ENCODE measurements around the gene KANSL1. TPM values are rescaled to one million over a fixed set of nuclear protein-coding genes. Genes with fewer than 3 reads are reported as not detected.
A peak's percentile ranks its signal among the peaks of the same experiment; 100 is the strongest.

The KANSL1 gene
- total and polyA plus RNA-seq, 2 of the 4 experiments (the other 2 are of a cell fraction): 19.1 to 49.6 TPM

GRCh38 chr17:45992904-45993303, 200.3 kb downstream of the KANSL1 start:
- TF ChIP-seq CEBPB (IDR thresholded peaks at IDR 0.05; ENCODE audit: low read depth, low read length): no peak
- TF ChIP-seq USF2 (IDR thresholded peaks at IDR 0.05; ENCODE audit: low read depth, low read length): no peak
- TF ChIP-seq BHLHE40 (IDR thresholded peaks at IDR 0.05; ENCODE audit: low read depth, low read length): no peak
- no peak for TF ChIP-seq ELK1 (IDR thresholded peaks at IDR 0.05; ENCODE audit: borderline replicate concordance, low read depth, low read length)
- no peak for TF ChIP-seq MAFK (IDR thresholded peaks at IDR 0.05; ENCODE audit: low read depth, low read length)
- TF ChIP-seq POLR2A (IDR thresholded peaks at IDR 0.05; ENCODE audit: low read depth, low read length): no peak
- no peak for TF ChIP-seq SMC3 (IDR thresholded peaks at IDR 0.05; ENCODE audit: low read depth, low read length)
- TF ChIP-seq FOS (IDR thresholded peaks at IDR 0.05; ENCODE audit: low read depth, low read length): no peak
- no peak for TF ChIP-seq RCOR1 (IDR thresholded peaks at IDR 0.05; ENCODE audit: insufficient replicate concordance, low read length)
- Histone ChIP-seq H2BK120ac (ENCODE audit: low read depth, low read length) (no peak overlapping the region), H3K79me1 (ENCODE audit: low read depth in 1 of 2, low read length in 2 of 2) (no peaks in the 10 kb centered on the region), H3K18ac (ENCODE audit: low read depth, low read length) (no peak overlapping the region), H3K23ac (ENCODE audit: low read depth, low read length) (no peak overlapping the region), H3K14ac (replicated peaks; ENCODE audit: low read depth, low read length) (no peak overlapping the region), H2AFZ (replicated peaks; ENCODE audit: low read length, poor library complexity) (no peak overlapping the region), H3K4ac (ENCODE audit: low read depth, low read length) (no peak overlapping the region), H4K91ac (ENCODE audit: insufficient read depth, low read depth, low read length) (no peak overlapping the region), H3K9me1 (ENCODE audit: insufficient read depth, low read length) (peaks cover 3% of the 10 kb centered on the region; the same call in 1 of the 2 replicates), H3K4me2 (ENCODE audit: low read depth, low read length) (no peak overlapping the region), H3K36me3 (ENCODE audit: control insufficient read depth, insufficient read depth, low read length) (no peaks in the 10 kb centered on the region), H3K27ac (ENCODE audit: insufficient read depth, low read length) (no peak overlapping the region), H2AK5ac (ENCODE audit: low read depth, low read length) (no peak overlapping the region), H4K20me1 (ENCODE audit: insufficient read depth, low read length) (no peaks in the 10 kb centered on the region; the same call in 1 of the 2 replicates), H3K4me1 (ENCODE audit: control insufficient read depth, insufficient read depth, low read length) (peaks cover 2% of the 10 kb centered on the region; the same call in 1 of the 2 replicates), H3K9ac (ENCODE audit: low read depth, low read length) (no peak overlapping the region), H2BK20ac (ENCODE audit: low read depth, low read length) (no peak overlapping the region), H2AK9ac (replicated peaks; ENCODE audit: low read depth, low read length, poor library complexity) (peak overlapping the region; percentile 42), H3K9me3 (ENCODE audit: control insufficient read depth, insufficient read depth, low read length) (peaks cover 2% of the 10 kb centered on the region; the same call in 1 of the 2 replicates), H4K8ac (ENCODE audit: low read depth in 2 of 2, low read length in 2 of 2) (no peak overlapping the region), H3K56ac (ENCODE audit: extremely low read depth, insufficient read depth, low read length) (no peak overlapping the region), H3K27me3 (ENCODE audit: control insufficient read depth, insufficient read depth, low read length) (peaks cover 15% of the 10 kb centered on the region; the same call in 1 of the 2 replicates), H2BK5ac (ENCODE audit: low read depth, low read length, poor library complexity, severe bottlenecking) (no peak overlapping the region), H3K4me3 (ENCODE audit: insufficient read depth, low read depth, low read length) (no peak overlapping the region), H4K5ac (ENCODE audit: low read depth, low read length) (no peak overlapping the region), H2BK15ac (ENCODE audit: low read depth, low read length) (no peak overlapping the region)
- in situ Hi-C loops (cut with MboI; ENCODE audit: low sequenced_read_pairs) (no loop called here), dilution Hi-C loops (cut with HindIII; ENCODE audit: low sequenced_read_pairs, unreplicated experiment) (no loop called here), intact Hi-C loops (cut with micrococcal nuclease) (no loop called here)
- no peak for DNase-seq
- ATAC-seq (ENCODE audit: low read depth): no peak
- ChIA-PET CTCF (no interaction called here), POLR2A (ENCODE audit: unreplicated experiment) (no interaction called here)
- 97% methylated on average over 6 of the region's 10 CpGs; no CpG with 5 or more reads in 1 of the 2 experiments for WGBS, 2 experiments (ENCODE audit: extremely low coverage in 2 of 2, insufficient read length in 1 of 2)
- BruUV-seq (replicated peaks): no TSS peak

Measured in IMR-90 (cell line).